GM12878 (cell line): ENCODE data around the gene NCKAP5. TPM values are rescaled to one million over a fixed set of nuclear protein-coding genes. Genes with fewer than 3 reads are reported as not detected.

ENCODE experiments used
- ATAC-seq: fragments of 200-7000 bp; cut with Tn5 transposase; 3 replicates; pipeline ENCODE4 v1.9.1; 2020; ENCODE audit warnings: mild to moderate bottlenecking, moderate library complexity
- BruUV-seq: library from RNA; stranded (reverse); fragments of 400-500 nt; replicated peaks from 2 replicates; lab custom pipeline; 2021; lab: Mats Ljungman, UMichigan
- CTCF ChIA-PET: fragments of 300-600 bp; sonication (Branson Sonifier 250); formaldehyde crosslinking; extraction: SDS; loops from one replicate; lab custom pipeline; 2021; ENCODE audit warnings: inconsistent platforms; lab: Yijun Ruan, JAX
- POLR2A ChIA-PET: fragments of 350-600 bp; formaldehyde crosslinking; extraction: SDS; loops from one replicate; lab custom pipeline; 2021; ENCODE audit warnings: inconsistent platforms; lab: Charles Lee
- RAD21 ChIA-PET: fragments of 300-600 bp; sonication (Branson Sonifier 250); formaldehyde crosslinking; loops from one replicate; lab custom pipeline; 2023; ENCODE audit warnings: antibody characterized with exemption; ENCODE audit not compliant: unreplicated experiment; lab: Charles Lee
- SMC1A ChIA-PET: fragments of 300-600 bp; sonication (Branson Sonifier 250); formaldehyde crosslinking; loops from one replicate; lab custom pipeline; 2023; ENCODE audit not compliant: unreplicated experiment, uncharacterized antibody; lab: Charles Lee
- DNase-seq: peaks from one replicate; pipeline ENCODE4 v3.0.0-alpha.2; 2011; ENCODE audit warnings: low read depth, low spot score
- FAIRE-seq: peaks from 3 replicates; lab custom pipeline; 2011; peaks lifted over from hg19 to GRCh38; lab: Jason Lieb, UNC
- H2AFZ ChIP-seq: 2 replicates; pipeline ENCODE4 v1.6.0; 2011; ENCODE audit warnings: low read depth, low read length, control low read depth; ENCODE audit not compliant: control insufficient read depth
- H3K27ac ChIP-seq: 2 replicates; pipeline ENCODE4 v1.5.1; 2011; ENCODE audit warnings: control low read depth; ENCODE audit not compliant: control insufficient read depth, insufficient read depth
- H3K27me3 ChIP-seq, 2 experiments: replicated peaks in 1 of 2; 2 replicates each; pipeline versions ENCODE4 v1.6.0 to v1.6.1; 2011; ENCODE audit warnings: low read length in 1 of 2; ENCODE audit not compliant: control insufficient read depth in 2 of 2, insufficient read depth in 2 of 2
- H3K36me3 ChIP-seq, 2 experiments: 2 replicates each; pipeline ENCODE4 v1.5.1; 2011; ENCODE audit warnings: low read length in 1 of 2; ENCODE audit not compliant: control insufficient read depth in 2 of 2, insufficient read depth in 2 of 2
- H3K4me1 ChIP-seq: 2 replicates; pipeline ENCODE4 v1.6.1; 2011; ENCODE audit warnings: mild to moderate bottlenecking, low read length, moderate library complexity, mixed read lengths; ENCODE audit not compliant: control insufficient read depth, insufficient read depth
- H3K4me2 ChIP-seq: 2 replicates; pipeline ENCODE4 v1.6.0; 2011; ENCODE audit warnings: control low read depth; ENCODE audit not compliant: control insufficient read depth, insufficient read depth
- H3K4me3 ChIP-seq: fragments of 200-600 bp; sonication (generic); 2 replicates; pipeline ENCODE4 v1.5.1; 2016
- H3K79me2 ChIP-seq: 2 replicates; pipeline ENCODE4 v1.6.0; 2011; ENCODE audit warnings: low read length; ENCODE audit not compliant: control insufficient read depth, insufficient read depth
- H3K9ac ChIP-seq: 2 replicates; pipeline ENCODE4 v1.8.0; 2011; ENCODE audit warnings: low read length, control low read depth, mixed read lengths; ENCODE audit not compliant: control insufficient read depth, insufficient read depth
- H3K9me3 ChIP-seq: replicated peaks from 3 replicates; pipeline ENCODE4 v1.5.1; 2011; ENCODE audit warnings: mild to moderate bottlenecking, low read length; ENCODE audit not compliant: control insufficient read depth, insufficient read depth
- H4K20me1 ChIP-seq: 2 replicates; pipeline ENCODE4 v1.6.0; 2011; ENCODE audit not compliant: control insufficient read depth, insufficient read depth
- BACH1 ChIP-seq: fragments of 450-650 bp; IDR thresholded peaks from 2 replicates; pipeline ENCODE4 v1.6.1; 2017; ENCODE audit warnings: mild to moderate bottlenecking, borderline replicate concordance
- EGR1 ChIP-seq, 2 experiments: IDR thresholded peaks; 1 replicate in 1 of 2; 2 replicates in 1 of 2; pipeline ENCODE4 v1.6.1; 2011 to 2012; ENCODE audit warnings: low read depth in 2 of 2, low read length in 2 of 2, borderline replicate concordance in 1 of 2, mild to moderate bottlenecking in 1 of 2, moderate library complexity in 1 of 2
- FOS ChIP-seq: IDR thresholded peaks from 3 replicates; pipeline ENCODE4 v1.6.1; 2011; ENCODE audit warnings: borderline replicate concordance; ENCODE audit not compliant: insufficient read length; ENCODE audit errors: extremely low read depth
- GATAD2B ChIP-seq: fragments of 450-650 bp; conservative IDR thresholded peaks from 2 replicates; pipeline ENCODE4 v1.6.1; 2017; ENCODE audit warnings: low read depth, mild to moderate bottlenecking, moderate library complexity
- HCFC1 ChIP-seq: fragments of 150-350 bp; IDR thresholded peaks from 2 replicates; pipeline ENCODE4 v1.6.1; 2014; ENCODE audit warnings: low read length
- MEF2A ChIP-seq: IDR thresholded peaks from 2 replicates; pipeline ENCODE4 v1.6.1; 2011; ENCODE audit warnings: low read depth, mild to moderate bottlenecking, low read length, moderate library complexity; ENCODE audit not compliant: insufficient read depth
- NBN ChIP-seq: fragments of 450-650 bp; IDR thresholded peaks from 2 replicates; pipeline ENCODE4 v1.6.1; 2016
- NFYA ChIP-seq: IDR thresholded peaks from 2 replicates; pipeline ENCODE4 v1.6.1; 2011; ENCODE audit warnings: low read depth, mild to moderate bottlenecking, low read length, improper control_type of control experiment, borderline replicate concordance
- NFYB ChIP-seq: IDR thresholded peaks from 2 replicates; pipeline ENCODE4 v1.6.1; 2011; ENCODE audit warnings: low read depth, mild to moderate bottlenecking, low read length, improper control_type of control experiment, moderate library complexity; ENCODE audit not compliant: insufficient read depth
- RBBP5 ChIP-seq: fragments of 200-600 bp; sonication (generic); conservative IDR thresholded peaks from 2 replicates; pipeline ENCODE4 v1.6.1; 2016
- SIN3A ChIP-seq: IDR thresholded peaks from 2 replicates; pipeline ENCODE4 v1.6.1; 2012; ENCODE audit warnings: low read depth, low read length, improper control_type of control experiment
- SMC3 ChIP-seq: IDR thresholded peaks from 2 replicates; pipeline ENCODE4 v1.6.1; 2011; ENCODE audit warnings: low read length, improper control_type of control experiment, borderline replicate concordance
- WGBS: methylation state at CpG from one replicate; pipeline ENCODE4 v1.1.6; 2016; ENCODE audit warnings: low lambda C conversion rate; ENCODE audit not compliant: insufficient replicate concordance, insufficient coverage; ENCODE audit errors: missing lambda C conversion rate; 5-methylcytosine and 5-hydroxymethylcytosine counted together
- in situ Hi-C: fragments of 300-500 bp; cut with MboI; formaldehyde crosslinking; loops from 9 replicates; pipeline ENCODE4 v1.14.3; 2018; ENCODE audit warnings: mixed read lengths
- intact Hi-C: fragments of 100-400 bp; cut with micrococcal nuclease; formaldehyde crosslinking; loops from one replicate; pipeline ENCODE4 v1.14.2; 2022; ENCODE audit not compliant: unreplicated experiment
- polyA plus RNA-seq, 11 experiments: library from polyadenylated mRNA; depleted of rRNA in 4 of 11; unstranded in 6 of 11; stranded (reverse) in 5 of 11; fragments of >200 nt; fragmentation: Nextera tagmentation in 4 of 11; fragmentation: Illumina TruSeq in 1 of 11; extraction: Ambion mirVana in 4 of 11; extraction: Trizol in 1 of 11; gene quantifications; 1 replicate in 1 of 11; 2 replicates in 10 of 11; pipeline versions ENCODE4 v1.2.1 to v1.2.3, GENCODE V29; 2011 to 2016; ENCODE audit warnings: inconsistent platforms in 2 of 11, missing spikeins in 2 of 11, low read depth in 1 of 11
- total RNA-seq, 4 experiments: library from RNA; depleted of rRNA in 3 of 4; stranded (reverse); fragments of >200 nt in 3 of 4; fragmentation: Illumina TruSeq in 1 of 4; extraction: Trizol in 1 of 4; gene quantifications; 2 replicates each; pipeline versions ENCODE4 v1.2.1 to v1.2.3, GENCODE V29; 2013 to 2021
- TF ChIP-seq, protein P1 (sequence below): fragments of 450-650 bp; IDR thresholded peaks from 2 replicates; pipeline ENCODE4 v1.6.1; 2016; ENCODE audit warnings: mild to moderate bottlenecking
- TF ChIP-seq, protein P2 (sequence below): IDR thresholded peaks from 2 replicates; pipeline ENCODE4 v1.6.1; 2011; ENCODE audit warnings: low read depth, low read length, improper control_type of control experiment, borderline replicate concordance

The NCKAP5 gene
- total and polyA plus RNA-seq, 10 of the 15 experiments (the other 5 are each of a cell fraction or from before 2014, with no cell fraction given) = 0.06 to 0.44 (median 0.16) TPM

DNA sequence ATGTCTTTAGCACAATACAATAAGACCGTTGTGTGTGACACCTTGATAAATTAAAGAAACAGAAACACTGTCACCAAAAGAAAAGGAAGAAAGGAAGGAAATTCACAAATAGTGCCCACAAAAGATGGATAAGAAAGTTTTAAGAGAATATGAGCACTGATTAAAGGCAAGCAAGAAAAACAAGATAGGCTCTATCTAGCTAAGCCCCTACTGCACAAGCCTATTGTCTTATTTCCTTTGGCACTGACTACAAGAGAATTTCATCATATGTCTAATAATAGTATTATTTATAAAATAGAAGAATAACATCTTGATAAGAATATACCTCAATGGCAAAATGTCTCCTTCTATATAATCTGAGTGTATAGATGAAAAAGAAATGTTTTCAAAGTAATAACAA is 335.7 kb downstream of the NCKAP5 start:
- ChIA-PET RAD21 (no interaction called here), SMC1A (interaction anchor here (2.3 kb wide), 1 partner anchor 11 kb away, joined by 5 read pairs; no protein-coding TSS in a partner anchor), POLR2A (no interaction called here), CTCF (interaction anchor here (1.3 kb wide), 1 partner anchor 161 kb away, joined by 3 read pairs; no protein-coding TSS in a partner anchor)
- DNase-seq (no peak), ATAC-seq (no peak), FAIRE-seq (no peak)
- Histone ChIP-seq H4K20me1 (no peaks in the 10 kb centered on the region), H3K27ac (no peak overlapping the region), H3K79me2 (no peaks in the 10 kb centered on the region), H2AFZ (no peak overlapping the region), H3K9me3 (no peaks in the 10 kb centered on the region), H3K36me3 (no peaks in the 10 kb centered on the region), H3K27me3 (no peaks in the 10 kb centered on the region), H3K4me2 (no peak overlapping the region), H3K9ac (no peak overlapping the region), H3K4me1 (no peaks in the 10 kb centered on the region), H3K4me3 (no peak overlapping the region)
- no TSS peak for BruUV-seq
- in situ Hi-C loops = no loop called here
- no peak for TF ChIP-seq NFYA
- no peak for TF ChIP-seq GATAD2B
- no peak for TF ChIP-seq FOS
- no peak for TF ChIP-seq HCFC1
- TF ChIP-seq RBBP5 = no peak
- TF ChIP-seq NBN = no peak
- TF ChIP-seq, protein P1, sequence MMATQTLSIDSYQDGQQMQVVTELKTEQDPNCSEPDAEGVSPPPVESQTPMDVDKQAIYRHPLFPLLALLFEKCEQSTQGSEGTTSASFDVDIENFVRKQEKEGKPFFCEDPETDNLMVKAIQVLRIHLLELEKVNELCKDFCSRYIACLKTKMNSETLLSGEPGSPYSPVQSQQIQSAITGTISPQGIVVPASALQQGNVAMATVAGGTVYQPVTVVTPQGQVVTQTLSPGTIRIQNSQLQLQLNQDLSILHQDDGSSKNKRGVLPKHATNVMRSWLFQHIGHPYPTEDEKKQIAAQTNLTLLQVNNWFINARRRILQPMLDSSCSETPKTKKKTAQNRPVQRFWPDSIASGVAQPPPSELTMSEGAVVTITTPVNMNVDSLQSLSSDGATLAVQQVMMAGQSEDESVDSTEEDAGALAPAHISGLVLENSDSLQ = no peak
- TF ChIP-seq EGR1 (IDR thresholded peaks at IDR 0.05; ENCODE audit: borderline replicate concordance in 1 of 2, low read depth in 2 of 2, low read length in 2 of 2) = no peak
- TF ChIP-seq, protein P2, sequence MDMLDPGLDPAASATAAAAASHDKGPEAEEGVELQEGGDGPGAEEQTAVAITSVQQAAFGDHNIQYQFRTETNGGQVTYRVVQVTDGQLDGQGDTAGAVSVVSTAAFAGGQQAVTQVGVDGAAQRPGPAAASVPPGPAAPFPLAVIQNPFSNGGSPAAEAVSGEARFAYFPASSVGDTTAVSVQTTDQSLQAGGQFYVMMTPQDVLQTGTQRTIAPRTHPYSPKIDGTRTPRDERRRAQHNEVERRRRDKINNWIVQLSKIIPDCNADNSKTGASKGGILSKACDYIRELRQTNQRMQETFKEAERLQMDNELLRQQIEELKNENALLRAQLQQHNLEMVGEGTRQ = no peak
- TF ChIP-seq BACH1 = no peak
- no peak for TF ChIP-seq SMC3
- no peak for TF ChIP-seq MEF2A
- TF ChIP-seq SIN3A = no peak
- no peak for TF ChIP-seq NFYB
- intact Hi-C loops = no loop called here
- 0% methylated on average over 1 of the region's 1 CpG for WGBS
